ENCODE measurements around the gene LIMS1. TPM values are rescaled to one million over a fixed set of nuclear protein-coding genes. Genes with fewer than 3 reads are reported as not detected.
"Not testable (repeated sequence)": the region's sequence is repeated elsewhere in the genome, so short reads cannot be mapped to it uniquely, and the experiment has no call there.

The LIMS1 gene

DNA sequence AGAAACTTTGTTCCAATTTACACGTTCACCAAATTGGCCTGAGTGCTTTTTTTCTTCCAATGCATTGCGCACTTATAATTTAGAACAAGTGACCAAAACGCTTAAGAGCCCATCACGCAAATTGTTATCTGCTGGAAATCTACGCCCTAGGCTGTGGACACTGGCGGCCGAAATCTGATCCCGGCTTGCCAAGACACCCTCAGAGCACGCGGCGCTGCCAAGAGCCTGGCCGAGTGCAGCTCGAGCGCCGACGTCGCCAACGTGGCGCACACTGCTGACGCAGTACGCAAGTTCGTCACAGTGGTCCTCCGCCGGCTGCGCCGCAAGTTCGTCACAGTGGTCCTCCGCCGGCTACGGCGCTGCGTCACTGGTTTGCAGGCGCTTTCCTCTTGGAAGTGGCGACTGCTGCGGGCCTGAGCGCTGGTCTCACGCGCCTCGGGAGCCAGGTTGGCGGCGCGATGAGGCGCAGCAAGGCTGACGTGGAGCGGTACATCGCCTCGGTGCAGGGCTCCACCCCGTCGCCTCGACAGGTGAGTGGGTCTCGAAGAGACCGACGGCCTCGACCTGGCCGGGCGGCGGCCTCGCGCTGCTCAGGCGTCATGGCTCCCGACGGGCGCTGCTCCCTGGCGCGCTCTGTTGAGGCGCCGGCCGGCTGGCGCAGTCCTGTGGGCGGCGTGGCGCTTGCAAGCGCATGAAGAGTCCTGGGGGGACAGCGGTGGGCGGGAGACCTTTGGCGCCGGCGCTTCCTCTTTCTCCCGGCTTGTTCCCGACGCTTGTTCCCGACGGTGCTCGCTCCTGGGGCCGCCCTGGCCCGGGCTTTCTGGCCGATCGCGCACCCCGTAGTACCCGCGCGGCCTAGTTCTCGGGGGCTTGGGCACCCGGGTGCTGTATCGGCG is 185.1 kb downstream of the LIMS1 start, which contains the start of gene RANBP2:
RANBP2 (plus strand) TSS at position 334 of the 896 bp plus-strand sequence; CDS start at position 459, 125 bp downstream.
- no peaks in the 10 kb centered on the region for H3K27me3 ChIP-seq (ENCODE audit: control insufficient read depth, insufficient read depth, low read length)
- H3K4me3 ChIP-seq (ENCODE audit: low read length), result peak within 1 kb of the TSS; percentile 83
- H3K4me2 ChIP-seq (ENCODE audit: low read length), result peak within 1 kb of the TSS; percentile 87
- no peaks in the 10 kb centered on the region for H3K36me3 ChIP-seq (ENCODE audit: insufficient read depth, low read length)
- peaks cover 8% of the 10 kb centered on the region for H3K4me1 ChIP-seq (ENCODE audit: control insufficient read depth, insufficient read depth, low read length)
- H3K9ac ChIP-seq (ENCODE audit: low read depth, low read length), result peak within 1 kb of the TSS; percentile 83
- H3K9me3 ChIP-seq (replicated peaks; ENCODE audit: low read length), result no peaks in the 10 kb centered on the region

DNA sequence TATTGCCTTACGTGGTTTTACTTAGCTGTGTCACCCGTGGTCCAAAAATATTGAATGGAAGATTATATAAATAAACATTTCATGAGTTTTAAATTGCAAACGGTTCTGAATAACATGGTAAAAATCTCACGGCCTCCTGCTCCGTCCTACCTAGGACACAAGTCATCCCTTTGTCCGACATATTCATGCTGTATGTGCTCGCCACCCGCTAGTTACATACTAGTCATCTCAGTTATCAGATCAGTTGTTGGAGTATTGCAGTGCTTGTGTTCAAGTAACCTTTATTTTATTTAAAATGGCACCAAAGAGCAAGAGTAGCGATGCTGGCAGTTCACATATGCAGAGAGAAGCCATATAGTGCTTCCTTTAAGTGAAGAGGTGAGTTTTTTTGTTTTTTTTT is 191.8 kb downstream of the LIMS1 start:
- not testable (repeated sequence) for H3K9me3 ChIP-seq (replicated peaks; ENCODE audit: low read length); H3K4me3 ChIP-seq (ENCODE audit: low read length); H3K27me3 ChIP-seq (ENCODE audit: control insufficient read depth, insufficient read depth, low read length); H3K9ac ChIP-seq (ENCODE audit: low read depth, low read length); H3K4me1 ChIP-seq (ENCODE audit: control insufficient read depth, insufficient read depth, low read length); H3K36me3 ChIP-seq (ENCODE audit: insufficient read depth, low read length); H3K4me2 ChIP-seq (ENCODE audit: low read length)

DNA sequence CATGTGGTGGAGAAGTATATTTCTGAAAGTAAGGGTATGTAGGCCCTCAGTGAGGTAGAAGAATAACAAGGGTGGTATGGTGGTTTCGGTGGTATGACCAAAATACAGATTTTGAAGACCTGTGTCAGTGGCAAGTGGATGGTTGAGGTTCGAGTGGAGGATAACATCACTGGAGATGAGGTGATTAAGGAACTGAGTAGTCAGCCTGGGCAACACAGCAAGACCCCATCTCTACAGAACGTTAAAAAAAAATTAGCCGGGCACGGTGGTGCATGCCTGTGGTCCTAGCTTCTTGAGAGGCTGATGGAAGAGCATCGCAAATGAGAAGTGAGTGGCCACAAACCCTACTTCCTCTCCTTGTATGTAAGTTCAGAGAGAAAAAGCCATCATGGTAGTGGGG is 200.4 kb downstream of the LIMS1 start:
- H3K4me2 ChIP-seq (ENCODE audit: low read length); H3K9ac ChIP-seq (ENCODE audit: low read depth, low read length); H3K36me3 ChIP-seq (ENCODE audit: insufficient read depth, low read length); H3K9me3 ChIP-seq (replicated peaks; ENCODE audit: low read length); H3K4me1 ChIP-seq (ENCODE audit: control insufficient read depth, insufficient read depth, low read length); H3K27me3 ChIP-seq (ENCODE audit: control insufficient read depth, insufficient read depth, low read length); H3K4me3 ChIP-seq (ENCODE audit: low read length): not testable (repeated sequence)

Small RNA genes lying within 50 kb of the gene (small RNA-seq; reads per million reads assigned to genes)
- not detected for gene AC010095.1

All from skeletal muscle satellite cell (primary cell).